ENCODE results near the gene NXN. TPM values are rescaled to one million over a fixed set of nuclear protein-coding genes. Genes with fewer than 3 reads are reported as not detected.

NXN gene
- polyA plus RNA-seq, 1 experiment: 88.8 TPM

DNA sequence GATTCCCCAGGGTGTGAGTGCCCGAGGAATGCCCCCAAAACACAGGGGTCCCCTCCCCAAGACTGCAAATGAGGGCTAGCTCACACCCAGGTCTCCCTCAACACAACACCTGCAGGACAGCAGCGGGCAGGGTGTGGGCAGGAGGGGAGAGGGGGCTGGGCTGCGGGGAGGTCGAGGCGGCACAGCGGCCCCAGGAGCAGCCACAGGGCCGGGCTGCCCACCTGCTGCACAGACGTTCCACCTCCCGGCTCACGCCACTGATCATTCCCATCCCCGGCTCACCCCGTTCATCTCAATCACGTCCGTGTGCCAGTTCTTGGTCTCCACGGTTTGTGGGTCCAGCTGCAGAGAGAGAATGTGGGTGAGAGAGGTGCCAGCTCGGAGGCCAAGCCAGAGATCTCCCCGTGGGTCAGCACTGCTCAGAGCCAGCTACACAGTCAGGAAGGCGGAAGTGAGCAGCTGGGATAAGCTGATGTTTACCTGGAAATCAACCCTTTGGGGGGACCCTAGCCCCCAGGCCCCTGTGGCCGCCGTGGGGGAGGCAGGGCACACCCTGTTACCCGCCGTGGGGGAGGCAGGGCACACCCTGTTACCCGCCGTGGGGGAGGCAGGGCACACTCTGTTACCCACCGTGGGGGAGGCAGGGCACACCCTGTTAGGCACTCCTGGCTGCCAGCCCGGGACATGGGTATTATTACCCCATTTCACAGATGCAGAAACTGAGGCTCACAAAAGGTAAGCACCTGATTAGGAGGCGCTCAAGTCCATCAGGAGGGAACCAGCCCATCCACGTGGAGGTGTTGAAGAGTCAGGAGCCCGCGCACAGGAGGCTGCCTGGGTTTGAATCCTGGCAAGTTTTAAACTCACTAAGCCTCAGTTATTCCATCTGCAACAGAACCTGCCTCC, 33.5 kb upstream of the NXN start:
- H3K27me3 ChIP-seq (ENCODE audit: control insufficient read depth, insufficient read depth, low read length): no peaks in the 10 kb centered on the region
- peaks cover 18% of the 10 kb centered on the region for H3K36me3 ChIP-seq (ENCODE audit: control insufficient read depth, insufficient read depth, low read length)
- DNase-seq (ENCODE audit: low read depth): no peak
- no peak overlapping the region for H3K4me3 ChIP-seq (ENCODE audit: low read depth, low read length)
- TF ChIP-seq, protein P1, sequence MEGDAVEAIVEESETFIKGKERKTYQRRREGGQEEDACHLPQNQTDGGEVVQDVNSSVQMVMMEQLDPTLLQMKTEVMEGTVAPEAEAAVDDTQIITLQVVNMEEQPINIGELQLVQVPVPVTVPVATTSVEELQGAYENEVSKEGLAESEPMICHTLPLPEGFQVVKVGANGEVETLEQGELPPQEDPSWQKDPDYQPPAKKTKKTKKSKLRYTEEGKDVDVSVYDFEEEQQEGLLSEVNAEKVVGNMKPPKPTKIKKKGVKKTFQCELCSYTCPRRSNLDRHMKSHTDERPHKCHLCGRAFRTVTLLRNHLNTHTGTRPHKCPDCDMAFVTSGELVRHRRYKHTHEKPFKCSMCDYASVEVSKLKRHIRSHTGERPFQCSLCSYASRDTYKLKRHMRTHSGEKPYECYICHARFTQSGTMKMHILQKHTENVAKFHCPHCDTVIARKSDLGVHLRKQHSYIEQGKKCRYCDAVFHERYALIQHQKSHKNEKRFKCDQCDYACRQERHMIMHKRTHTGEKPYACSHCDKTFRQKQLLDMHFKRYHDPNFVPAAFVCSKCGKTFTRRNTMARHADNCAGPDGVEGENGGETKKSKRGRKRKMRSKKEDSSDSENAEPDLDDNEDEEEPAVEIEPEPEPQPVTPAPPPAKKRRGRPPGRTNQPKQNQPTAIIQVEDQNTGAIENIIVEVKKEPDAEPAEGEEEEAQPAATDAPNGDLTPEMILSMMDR (IDR thresholded peaks at IDR 0.05; ENCODE audit: insufficient read depth, low read depth, low read length): no peak
- ChIA-PET POLR2A (no interaction called here), CTCF (interaction anchor here (0.9 kb wide), 1 partner anchor 13 kb away, joined by 3 read pairs; no protein-coding TSS in a partner anchor)

GRCh38 chr17:1011760-1012735, 32.5 kb upstream of the NXN start:
- ChIA-PET CTCF (no interaction called here), POLR2A (no interaction called here)
- no peak for DNase-seq (ENCODE audit: low read depth)
- Histone ChIP-seq H3K36me3 (ENCODE audit: control insufficient read depth, insufficient read depth, low read length) (peaks cover 25% of the 10 kb centered on the region), H3K27me3 (ENCODE audit: control insufficient read depth, insufficient read depth, low read length) (no peaks in the 10 kb centered on the region), H3K4me3 (ENCODE audit: low read depth, low read length) (no peak overlapping the region)
- TF ChIP-seq, protein P1 (IDR thresholded peaks at IDR 0.05; ENCODE audit: insufficient read depth, low read depth, low read length): no peak

DNA sequence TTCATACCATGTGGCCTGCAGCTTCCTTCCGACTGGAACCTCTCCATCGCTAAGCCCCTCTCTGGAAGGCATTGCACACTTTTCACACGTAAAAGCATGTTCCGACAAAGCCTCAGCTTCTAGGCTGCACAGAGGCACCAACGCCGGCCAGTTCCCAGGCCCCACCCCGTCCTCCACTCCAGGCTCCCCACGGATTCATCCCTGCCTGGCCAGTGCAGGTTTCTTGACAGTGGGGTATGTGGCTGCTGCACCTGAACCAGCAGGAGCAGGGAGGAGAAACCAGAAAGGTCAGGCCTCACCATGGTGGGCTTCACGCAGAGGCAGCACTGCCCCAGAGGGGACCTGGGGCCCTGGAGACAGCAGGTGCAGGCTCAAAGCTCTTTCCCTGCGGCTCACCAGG, 31.6 kb upstream of the NXN start:
- DNase-seq (ENCODE audit: low read depth): no peak
- Histone ChIP-seq H3K4me3 (ENCODE audit: low read depth, low read length) (no peak overlapping the region), H3K27me3 (ENCODE audit: control insufficient read depth, insufficient read depth, low read length) (no peaks in the 10 kb centered on the region), H3K36me3 (ENCODE audit: control insufficient read depth, insufficient read depth, low read length) (peaks cover 27% of the 10 kb centered on the region)
- TF ChIP-seq, protein P1 (IDR thresholded peaks at IDR 0.05; ENCODE audit: insufficient read depth, low read depth, low read length): no peak
- ChIA-PET POLR2A (no interaction called here), CTCF (no interaction called here)

DNA sequence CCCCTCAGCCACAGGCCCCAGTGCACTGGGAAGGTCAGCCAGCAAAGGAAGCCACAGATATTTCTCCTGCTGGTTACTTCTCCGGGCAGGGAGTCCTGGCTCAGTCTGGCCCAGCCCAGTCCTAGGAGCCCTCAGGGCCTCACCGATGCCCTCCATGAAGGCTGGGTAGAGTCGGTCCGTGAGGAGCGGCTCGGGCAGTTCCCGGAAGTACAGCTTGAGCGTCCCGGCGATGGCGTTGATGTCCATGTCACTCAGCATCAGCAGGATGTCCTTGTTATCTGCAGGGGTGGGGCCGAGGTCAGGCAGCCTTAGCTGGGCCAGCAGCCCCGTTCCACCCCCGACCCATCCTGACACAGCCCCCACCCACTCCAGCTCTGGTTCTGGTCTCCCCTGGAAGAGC, 31.0 kb upstream of the NXN start:
- peaks cover 29% of the 10 kb centered on the region for H3K36me3 ChIP-seq (ENCODE audit: control insufficient read depth, insufficient read depth, low read length)
- no peak overlapping the region for H3K4me3 ChIP-seq (ENCODE audit: low read depth, low read length)
- DNase-seq (ENCODE audit: low read depth): no peak
- TF ChIP-seq, protein P1 (IDR thresholded peaks at IDR 0.05; ENCODE audit: insufficient read depth, low read depth, low read length): no peak
- ChIA-PET CTCF (no interaction called here), POLR2A (no interaction called here)
- H3K27me3 ChIP-seq (ENCODE audit: control insufficient read depth, insufficient read depth, low read length): no peaks in the 10 kb centered on the region

DNA sequence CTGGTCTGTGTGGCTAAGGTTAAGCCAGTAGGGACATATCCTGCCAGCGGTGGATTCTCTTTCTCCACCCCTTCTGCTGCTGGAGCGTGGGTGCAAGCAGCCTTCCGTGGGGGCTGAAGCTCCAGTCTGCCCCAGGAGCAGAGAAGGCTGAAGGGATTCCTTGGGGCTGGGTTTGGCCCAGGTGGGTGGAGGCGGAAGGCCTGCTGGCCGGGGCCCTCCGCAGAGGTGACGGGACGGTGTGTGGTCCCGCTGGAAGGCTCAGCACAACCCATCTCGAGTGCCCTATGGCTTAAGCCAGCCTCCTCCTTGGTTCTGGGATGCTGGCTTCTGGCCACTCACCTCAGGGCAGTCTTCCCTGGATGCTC, 30.5 kb upstream of the NXN start:
- H3K27me3 ChIP-seq (ENCODE audit: control insufficient read depth, insufficient read depth, low read length): no peaks in the 10 kb centered on the region
- TF ChIP-seq, protein P1 (IDR thresholded peaks at IDR 0.05; ENCODE audit: insufficient read depth, low read depth, low read length): no peak
- no peak overlapping the region for H3K4me3 ChIP-seq (ENCODE audit: low read depth, low read length)
- peaks cover 33% of the 10 kb centered on the region for H3K36me3 ChIP-seq (ENCODE audit: control insufficient read depth, insufficient read depth, low read length)
- ChIA-PET CTCF (no interaction called here), POLR2A (no interaction called here)
- no peak for DNase-seq (ENCODE audit: low read depth)
